DOHH2 (cell line): ENCODE data around the gene PRODH.
"Not testable (repeated sequence)": the region's sequence is repeated elsewhere in the genome, so short reads cannot be mapped to it uniquely, and the experiment has no call there.

Source experiments
- H3F3A ChIP-seq: fragments of 200-600 bp; sonication (generic), shearing (Covaris generic); 2 replicates; pipeline ENCODE4 v1.6.0; 2016; ENCODE audit warnings: antibody characterized with exemption, mild to moderate bottlenecking; ENCODE audit not compliant: control insufficient read depth, insufficient read depth
- H3K27ac ChIP-seq: fragments of 200-600 bp; sonication (generic); 2 replicates; pipeline ENCODE4 v1.5.1; 2014; ENCODE audit warnings: low read depth, mild to moderate bottlenecking, low read length, moderate library complexity
- H3K27me3 ChIP-seq: fragments of 200-600 bp; sonication (generic); 2 replicates; pipeline ENCODE4 v1.6.1; 2014; ENCODE audit warnings: mild to moderate bottlenecking, low read length, mixed read lengths; ENCODE audit not compliant: control insufficient read depth
- H3K36me3 ChIP-seq: fragments of 200-600 bp; sonication (generic); 2 replicates; pipeline ENCODE4 v1.6.1; 2014; ENCODE audit warnings: mild to moderate bottlenecking, low read length, moderate library complexity, mixed read lengths; ENCODE audit not compliant: control insufficient read depth
- H3K4me1 ChIP-seq: fragments of 200-600 bp; sonication (generic); 2 replicates; pipeline ENCODE4 v1.6.1; 2014; ENCODE audit warnings: mild to moderate bottlenecking, low read length, mixed read lengths; ENCODE audit not compliant: control insufficient read depth
- H3K4me2 ChIP-seq: fragments of 200-600 bp; sonication (generic); 2 replicates; pipeline ENCODE4 v1.6.0; 2014; ENCODE audit warnings: mild to moderate bottlenecking, low read length, moderate library complexity
- H3K4me3 ChIP-seq: fragments of 200-600 bp; sonication (generic); 2 replicates; pipeline ENCODE4 v1.5.1; 2014; ENCODE audit warnings: mild to moderate bottlenecking, low read length, mixed read lengths
- H3K79me2 ChIP-seq: fragments of 200-600 bp; sonication (generic); 2 replicates; pipeline ENCODE4 v1.6.1; 2014; ENCODE audit warnings: mild to moderate bottlenecking, low read length, mixed read lengths; ENCODE audit not compliant: control insufficient read depth
- H3K9me2 ChIP-seq: fragments of 200-600 bp; sonication (generic); replicated peaks from 2 replicates; pipeline ENCODE4 v1.6.1; 2014; ENCODE audit warnings: mild to moderate bottlenecking, low read length, mixed read lengths; ENCODE audit not compliant: control insufficient read depth
- H3K9me3 ChIP-seq: fragments of 200-600 bp; sonication (generic); 2 replicates; pipeline ENCODE4 v1.6.1; 2014; ENCODE audit warnings: antibody characterized with exemption, low read length, mixed read lengths; ENCODE audit not compliant: control insufficient read depth, insufficient read depth
- H4K20me1 ChIP-seq: fragments of 200-600 bp; sonication (generic); 2 replicates; pipeline ENCODE4 v1.6.0; 2014; ENCODE audit warnings: low read depth, mild to moderate bottlenecking, antibody characterized with exemption, low read length, moderate library complexity; ENCODE audit not compliant: control insufficient read depth, insufficient read depth
- EZH2phosphoT487 ChIP-seq: fragments of 200-600 bp; sonication (generic); IDR thresholded peaks from 2 replicates; pipeline ENCODE4 v1.6.1; 2017; ENCODE audit warnings: borderline replicate concordance, mild to moderate bottlenecking, antibody characterized with exemption, low read length, moderate library complexity, mixed read lengths
- TF ChIP-seq, protein P1 (sequence below): fragments of 200-600 bp; sonication (generic); IDR thresholded peaks from one replicate; pipeline ENCODE4 v1.5.1; 2014; ENCODE audit warnings: antibody characterized with exemption, mild to moderate bottlenecking, low read depth, low read length; ENCODE audit not compliant: poor library complexity, severe bottlenecking

The PRODH gene

DNA sequence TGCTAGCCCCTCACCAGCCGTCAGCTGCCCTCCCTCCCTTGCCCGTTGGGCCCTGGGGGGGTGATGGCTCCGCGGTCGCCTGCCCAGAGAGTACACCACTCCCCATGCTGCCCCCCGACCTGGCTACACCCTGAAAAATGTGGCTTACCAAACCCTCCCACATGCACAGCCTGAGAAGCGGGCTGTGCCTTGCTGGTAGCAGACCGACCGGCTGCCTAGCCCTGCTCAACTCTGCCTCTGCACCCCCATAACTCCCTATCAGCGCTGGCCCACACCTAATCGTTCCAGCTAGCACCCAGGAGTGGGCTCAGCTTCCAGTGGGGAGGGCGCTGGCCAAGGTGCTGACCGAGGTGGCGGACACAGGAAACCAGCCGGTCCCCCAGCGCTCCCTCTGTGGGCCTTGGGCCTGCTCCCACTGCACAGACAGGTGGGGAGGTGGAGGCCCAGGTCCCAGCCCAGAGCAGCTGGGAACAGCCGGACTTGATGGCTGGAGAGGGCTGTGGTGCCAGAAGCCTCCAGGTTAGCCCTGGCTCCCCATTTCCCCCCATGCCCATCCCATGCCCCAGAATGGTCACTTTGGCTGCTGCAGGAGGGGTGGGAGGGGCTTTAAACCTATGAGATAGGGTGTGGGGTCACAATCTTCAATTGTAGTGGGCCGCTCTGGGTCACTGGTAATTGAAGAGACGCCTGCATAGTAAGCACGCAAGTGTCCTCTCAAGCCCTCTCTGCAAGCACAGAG is 32.1 kb upstream of the PRODH start:
- H3F3A ChIP-seq, result no peaks in the 10 kb centered on the region
- H3K9me2 ChIP-seq, result no peaks in the 10 kb centered on the region
- no peaks in the 10 kb centered on the region for H3K9me3 ChIP-seq
- H3K27me3 ChIP-seq, result 0 out of 2 replicates have a peak, but pooled peaks cover 4% of the 10 kb centered on the region
- no peak overlapping the region for H3K4me2 ChIP-seq
- TF ChIP-seq, protein P1, sequence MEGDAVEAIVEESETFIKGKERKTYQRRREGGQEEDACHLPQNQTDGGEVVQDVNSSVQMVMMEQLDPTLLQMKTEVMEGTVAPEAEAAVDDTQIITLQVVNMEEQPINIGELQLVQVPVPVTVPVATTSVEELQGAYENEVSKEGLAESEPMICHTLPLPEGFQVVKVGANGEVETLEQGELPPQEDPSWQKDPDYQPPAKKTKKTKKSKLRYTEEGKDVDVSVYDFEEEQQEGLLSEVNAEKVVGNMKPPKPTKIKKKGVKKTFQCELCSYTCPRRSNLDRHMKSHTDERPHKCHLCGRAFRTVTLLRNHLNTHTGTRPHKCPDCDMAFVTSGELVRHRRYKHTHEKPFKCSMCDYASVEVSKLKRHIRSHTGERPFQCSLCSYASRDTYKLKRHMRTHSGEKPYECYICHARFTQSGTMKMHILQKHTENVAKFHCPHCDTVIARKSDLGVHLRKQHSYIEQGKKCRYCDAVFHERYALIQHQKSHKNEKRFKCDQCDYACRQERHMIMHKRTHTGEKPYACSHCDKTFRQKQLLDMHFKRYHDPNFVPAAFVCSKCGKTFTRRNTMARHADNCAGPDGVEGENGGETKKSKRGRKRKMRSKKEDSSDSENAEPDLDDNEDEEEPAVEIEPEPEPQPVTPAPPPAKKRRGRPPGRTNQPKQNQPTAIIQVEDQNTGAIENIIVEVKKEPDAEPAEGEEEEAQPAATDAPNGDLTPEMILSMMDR, result no peak
- TF ChIP-seq EZH2phosphoT487, result no peak
- H3K79me2 ChIP-seq, result no peaks in the 10 kb centered on the region
- no peaks in the 10 kb centered on the region for H3K36me3 ChIP-seq
- no peak overlapping the region for H3K4me3 ChIP-seq
- no peak overlapping the region for H3K27ac ChIP-seq
- no peaks in the 10 kb centered on the region for H3K4me1 ChIP-seq
- no peaks in the 10 kb centered on the region for H4K20me1 ChIP-seq

DNA sequence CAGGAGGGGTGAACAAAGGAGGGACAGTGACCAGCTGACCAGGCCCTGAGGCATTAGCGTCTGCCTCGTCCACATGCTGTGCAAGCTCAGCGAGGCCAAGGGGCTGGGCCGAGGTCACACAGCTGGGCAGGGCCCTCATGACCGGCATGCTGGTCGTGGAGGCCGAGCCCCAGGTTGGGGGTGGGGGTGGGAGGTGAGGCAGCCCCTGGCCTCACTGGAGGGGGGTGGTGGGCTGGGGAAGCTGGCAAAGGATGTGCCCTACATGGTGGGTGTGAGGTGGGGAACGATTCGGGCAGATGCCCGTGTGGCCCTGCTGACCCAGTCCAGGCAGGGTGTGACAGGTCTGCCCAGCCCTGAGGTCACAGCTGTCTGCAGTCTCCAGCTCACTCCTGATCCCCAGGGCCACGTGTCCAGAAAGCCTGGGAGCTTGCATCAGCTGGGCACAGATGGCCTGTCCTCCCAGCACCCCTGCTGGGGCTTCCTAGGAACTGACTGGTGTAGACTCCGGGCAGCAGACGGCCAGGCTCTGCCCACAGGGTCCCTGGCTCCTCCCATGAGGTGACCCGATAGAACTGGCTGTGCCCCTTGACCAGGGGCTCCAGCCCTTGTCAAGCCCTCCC is 31.4 kb upstream of the PRODH start:
- H3K4me3 ChIP-seq, H3K36me3 ChIP-seq, H4K20me1 ChIP-seq, H3K9me2 ChIP-seq, H3K79me2 ChIP-seq, H3K27me3 ChIP-seq, H3K9me3 ChIP-seq, H3K4me2 ChIP-seq, H3K27ac ChIP-seq, H3F3A ChIP-seq, H3K4me1 ChIP-seq: not testable (repeated sequence)

DNA sequence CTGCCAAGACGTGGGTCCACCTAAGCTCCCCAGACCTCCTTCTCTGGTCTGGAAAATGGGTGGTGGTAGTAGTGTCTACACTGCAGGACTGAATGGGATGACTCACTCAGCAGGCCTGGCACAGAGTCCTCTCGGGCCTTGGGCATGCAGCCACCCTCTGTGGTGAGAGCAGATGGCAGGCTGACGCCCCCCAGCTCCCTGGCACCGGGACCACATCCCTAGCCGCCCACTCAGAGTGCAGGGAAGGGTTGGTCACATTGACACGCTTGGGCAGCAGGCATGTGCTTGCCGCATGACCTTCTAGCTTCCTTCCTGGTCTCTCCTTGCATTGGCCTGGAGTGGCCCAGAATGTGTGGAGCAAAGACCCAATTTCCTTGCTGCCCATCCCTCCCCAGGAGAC is 30.7 kb upstream of the PRODH start:
- Histone ChIP-seq H3K9me2 (no peaks in the 10 kb centered on the region), H3K4me3 (no peak overlapping the region), H3K4me2 (no peak overlapping the region), H3K27me3 (0 out of 2 replicates have a peak, but pooled peaks cover 4% of the 10 kb centered on the region), H3F3A (no peaks in the 10 kb centered on the region), H3K4me1 (no peaks in the 10 kb centered on the region), H3K9me3 (no peaks in the 10 kb centered on the region), H3K79me2 (no peaks in the 10 kb centered on the region), H4K20me1 (no peaks in the 10 kb centered on the region), H3K36me3 (no peaks in the 10 kb centered on the region), H3K27ac (no peak overlapping the region)
- TF ChIP-seq, protein P1, result no peak
- no peak for TF ChIP-seq EZH2phosphoT487

DNA sequence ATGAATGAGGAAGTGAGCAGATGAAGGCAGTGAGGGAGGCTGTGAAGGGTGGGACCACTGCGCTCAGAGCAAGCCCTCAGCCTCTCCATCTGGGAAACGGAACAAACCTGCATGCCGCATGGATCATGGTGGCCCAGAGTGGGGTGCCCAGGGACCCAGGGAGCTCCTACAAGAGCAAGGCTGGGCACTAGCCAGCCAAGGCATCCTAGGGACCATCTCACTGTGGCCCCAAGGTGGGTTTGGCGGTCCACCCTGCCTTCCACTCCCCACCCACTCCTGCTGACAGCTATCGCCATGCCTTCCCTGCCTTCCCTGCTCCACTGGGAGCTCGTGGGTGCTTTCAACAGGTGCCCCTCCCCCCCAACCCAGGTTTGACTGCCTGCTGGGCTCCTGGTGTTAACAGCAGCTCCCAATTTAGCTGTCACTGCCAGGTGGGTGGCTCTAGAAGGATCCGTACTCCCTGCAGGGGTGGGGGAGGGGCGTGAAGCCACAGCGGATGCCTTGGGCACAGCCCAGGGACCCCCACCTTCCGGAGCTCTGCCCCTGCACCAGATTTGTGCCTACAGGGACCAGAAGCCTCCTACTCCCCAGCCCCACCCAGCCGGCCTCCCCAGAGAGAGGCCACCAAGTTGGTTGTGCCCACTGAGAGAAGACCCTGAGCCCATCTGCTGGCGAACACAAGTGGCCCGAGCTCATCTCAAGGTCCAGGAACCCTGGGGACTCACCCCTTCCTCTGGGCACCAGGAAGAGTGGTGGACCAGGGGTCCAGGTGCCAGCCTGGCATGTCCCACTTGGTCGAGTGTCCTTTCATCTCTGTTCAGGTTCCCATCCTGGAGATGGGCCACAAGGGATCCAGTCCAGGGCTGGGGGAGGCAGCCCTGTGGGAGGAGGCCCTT is 29.7 kb upstream of the PRODH start:
- Histone ChIP-seq H3F3A (no peaks in the 10 kb centered on the region), H3K4me2 (no peak overlapping the region), H3K36me3 (no peaks in the 10 kb centered on the region), H3K4me1 (no peaks in the 10 kb centered on the region), H3K27me3 (0 out of 2 replicates have a peak, but pooled peaks cover 3% of the 10 kb centered on the region), H3K27ac (no peak overlapping the region), H3K79me2 (no peaks in the 10 kb centered on the region), H3K4me3 (no peak overlapping the region), H4K20me1 (no peaks in the 10 kb centered on the region), H3K9me2 (no peaks in the 10 kb centered on the region), H3K9me3 (no peaks in the 10 kb centered on the region)
- TF ChIP-seq, protein P1, result no peak
- TF ChIP-seq EZH2phosphoT487, result no peak

DNA sequence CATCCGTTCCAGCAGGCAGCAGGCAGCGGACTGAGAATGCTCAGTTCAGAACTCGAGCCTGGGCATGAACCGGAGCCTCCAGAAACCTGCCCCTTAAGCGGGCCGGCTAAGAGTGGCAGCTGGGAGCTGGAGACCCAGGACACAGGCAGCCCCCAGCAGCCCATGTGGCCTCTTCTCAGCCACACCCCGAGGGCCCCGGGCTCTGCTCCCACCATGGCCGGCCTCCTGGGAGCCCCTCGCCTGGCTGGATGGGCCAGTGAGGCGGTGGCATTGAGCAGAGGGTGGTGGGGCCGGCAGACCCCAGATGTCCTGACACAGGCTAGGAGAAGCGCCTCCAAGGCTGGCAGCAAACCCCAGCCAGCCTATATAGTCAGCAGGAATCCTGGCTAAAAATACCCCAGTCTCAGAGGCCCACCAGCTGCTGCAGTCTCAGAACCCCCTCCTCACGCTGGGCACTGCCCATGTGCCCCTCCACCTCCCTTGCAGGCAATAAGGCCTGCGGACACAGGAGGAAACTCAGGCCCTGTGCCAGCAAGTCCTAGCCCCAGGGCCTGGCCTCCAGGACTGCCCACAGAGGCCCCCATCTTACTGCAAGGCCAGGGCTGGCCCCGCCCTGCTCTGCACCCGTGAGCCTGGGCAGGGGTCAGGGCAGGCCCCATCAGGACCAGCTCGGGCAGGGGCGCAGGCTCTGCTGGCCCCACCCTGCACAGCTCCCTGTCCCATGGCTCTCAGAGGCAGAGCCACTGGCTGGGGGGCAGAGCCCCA is 28.6 kb upstream of the PRODH start:
- not testable (repeated sequence) for H3K9me2 ChIP-seq, H3K4me2 ChIP-seq, H3K79me2 ChIP-seq, H3K36me3 ChIP-seq, H3K9me3 ChIP-seq, H3F3A ChIP-seq, H3K4me1 ChIP-seq, H3K4me3 ChIP-seq, H4K20me1 ChIP-seq, H3K27me3 ChIP-seq, H3K27ac ChIP-seq
